GM23248 (cell line): Measurements from ENCODE around the gene CD4.

Experiments
- EZH2 ChIP-seq: fragments of 200-600 bp; sonication (generic); IDR thresholded peaks from 2 replicates; pipeline ENCODE4 v1.6.1; 2018; ENCODE audit warnings: antibody characterized with exemption, mild to moderate bottlenecking; ENCODE audit not compliant: insufficient read depth, poor library complexity, severe bottlenecking
- EZH2phosphoT487 ChIP-seq: fragments of 200-600 bp; sonication (generic); IDR thresholded peaks from 2 replicates; pipeline ENCODE4 v1.6.1; 2018; ENCODE audit warnings: antibody characterized with exemption, moderate library complexity, mild to moderate bottlenecking, low read depth; ENCODE audit not compliant: insufficient read depth

DNA sequence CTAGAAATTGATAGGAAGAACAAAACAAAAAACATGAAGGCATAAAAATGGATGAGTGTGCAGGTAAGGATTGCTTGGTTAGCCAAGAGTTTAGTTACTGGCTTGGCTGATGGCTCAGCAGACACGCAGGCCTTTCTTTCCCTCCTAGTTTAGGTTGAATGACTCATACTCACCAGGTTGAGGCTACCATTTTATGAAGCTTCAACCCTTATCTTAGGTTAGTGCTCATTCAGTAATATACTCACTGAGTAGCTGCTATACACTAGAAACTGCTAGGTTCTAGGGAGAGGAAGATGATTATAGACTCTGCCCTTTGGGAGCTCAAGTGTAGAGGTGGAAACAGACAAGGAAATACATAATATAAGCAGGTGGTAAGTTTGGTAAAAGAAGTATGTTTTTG lies 44.9 kb downstream of the CD4 start:
- no peak for TF ChIP-seq EZH2phosphoT487
- TF ChIP-seq EZH2, result no peak
